Stimulated activated naive CD8-positive, alpha-beta T cell treated with anti-CD3 and anti-CD28 coated beads, Interleukin-15, amount 100 ng/mL, for 72 hours (primary cell): Measurements from ENCODE around the gene DNAH1.
A peak's percentile ranks its signal among the peaks of the same experiment; 100 is the strongest.

Experiments used
- ATAC-seq: fragments of 150-1000 bp; cut with Tn5 transposase; 2 replicates; pipeline ENCODE4 v1.10.0; 2021; ENCODE audit warnings: mild to moderate bottlenecking, moderate library complexity
- DNase-seq, 2 donors: peaks; one replicate each; pipeline ENCODE4 v3.0.0; 2021 to 2022
- H3K27ac Mint-ChIP-seq, 2 donors: one replicate each; pipeline ENCODE4 v1.8.0; 2022; ENCODE audit warnings: mild to moderate bottlenecking in 2 of 2, mixed read lengths in 2 of 2, moderate library complexity in 2 of 2
- H3K27me3 Mint-ChIP-seq: one replicate; pipeline ENCODE4 v1.8.0; 2022; ENCODE audit warnings: mixed read lengths
- H3K4me1 Mint-ChIP-seq: one replicate; pipeline ENCODE4 v1.8.0; 2022; ENCODE audit warnings: mild to moderate bottlenecking, mixed read lengths
- H3K4me3 Mint-ChIP-seq, 2 donors: one replicate each; pipeline ENCODE4 v1.8.0; 2022; ENCODE audit warnings: mild to moderate bottlenecking in 2 of 2, mixed read lengths in 2 of 2, moderate library complexity in 1 of 2
- H3K9me3 Mint-ChIP-seq, 2 donors: one replicate each; pipeline ENCODE4 v1.8.0; 2022; ENCODE audit warnings: mixed read lengths in 2 of 2

DNAH1 gene

DNA sequence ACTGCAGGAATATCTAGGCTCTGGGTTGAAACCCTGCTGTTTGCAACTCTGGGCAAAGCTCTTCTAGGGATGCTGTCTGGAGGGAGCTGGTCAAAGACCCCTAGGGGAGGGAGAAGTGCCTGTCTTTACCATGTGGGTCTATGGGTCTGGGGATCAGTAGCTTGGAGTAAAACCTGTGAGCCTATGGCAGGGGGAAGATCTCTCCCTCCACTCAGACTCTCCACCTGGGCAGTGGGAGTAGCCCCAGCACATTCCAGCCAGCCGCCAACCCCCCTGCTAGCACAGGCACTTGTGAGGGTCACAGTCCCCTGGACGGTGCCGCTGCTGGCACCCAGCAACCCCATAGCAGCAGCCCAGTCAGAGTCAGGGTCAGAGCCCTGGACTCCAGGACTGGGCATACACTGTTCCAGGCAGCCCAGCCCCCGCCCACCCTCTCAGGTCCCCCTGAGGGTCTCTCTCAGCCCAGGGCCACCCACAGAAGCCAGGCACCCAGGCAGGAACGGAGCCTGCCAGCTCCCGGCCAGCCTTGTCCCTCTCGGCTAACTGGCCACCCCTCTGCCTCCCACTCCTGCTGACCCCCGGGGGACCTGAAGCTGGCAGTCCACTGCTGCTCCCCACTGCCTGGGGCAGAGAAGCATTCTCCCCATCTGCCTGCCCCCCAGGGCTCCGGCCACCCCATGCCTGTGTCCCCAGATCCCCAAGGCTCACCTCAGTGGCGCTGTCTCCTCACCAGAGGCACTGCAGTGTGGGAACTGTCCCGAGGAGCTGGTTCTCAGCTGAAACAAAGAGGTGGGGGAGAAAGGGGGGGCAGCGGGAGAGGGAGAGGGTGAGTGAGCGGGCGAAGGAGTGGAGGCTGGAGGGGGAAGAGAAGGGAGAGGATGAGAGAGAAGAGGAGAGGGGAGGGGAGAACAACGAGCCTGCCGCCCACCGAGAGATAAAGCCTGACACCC, 17.7 kb upstream of the DNAH1 start:
- no peaks in the 10 kb centered on the region for H3K27me3 Mint-ChIP-seq
- H3K4me1 Mint-ChIP-seq, result peaks cover 33% of the 10 kb centered on the region
- no peak overlapping the region for H3K4me3 Mint-ChIP-seq
- peak overlapping the region; percentile 70 to 75 for H3K27ac Mint-ChIP-seq
- no peaks in the 10 kb centered on the region for H3K9me3 Mint-ChIP-seq
- no peak for ATAC-seq
- no peak for DNase-seq

DNA sequence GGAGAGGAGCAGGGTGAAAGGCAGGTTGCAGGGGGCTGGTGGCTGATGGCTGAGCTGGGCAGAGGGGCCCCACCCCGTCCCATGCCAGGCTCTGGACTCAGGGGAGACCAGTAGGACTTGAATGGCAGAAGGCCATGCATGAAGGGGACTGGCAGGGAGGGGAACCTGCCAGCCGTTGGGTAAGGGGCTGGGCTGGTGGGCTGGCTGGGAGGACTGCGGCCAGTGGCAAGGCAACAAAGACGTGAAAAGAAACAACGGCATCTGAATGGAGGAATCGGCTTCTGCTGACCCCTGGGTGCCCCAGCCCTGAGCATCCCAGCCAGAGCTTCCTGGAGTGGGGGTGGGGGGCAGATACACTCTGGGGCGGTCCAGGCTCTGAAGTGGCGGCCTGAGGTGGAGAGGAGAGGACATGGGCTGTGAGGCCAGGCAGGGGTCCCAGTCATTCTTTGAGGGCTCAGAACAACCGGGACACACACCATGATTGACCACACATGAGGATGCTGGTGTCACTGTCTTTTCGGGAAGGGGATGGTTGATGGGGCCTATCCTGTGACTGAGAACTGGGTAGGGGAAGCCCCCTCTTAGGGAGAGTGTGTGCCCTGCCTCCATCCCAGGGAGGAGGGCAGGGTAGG, 16.8 kb upstream of the DNAH1 start:
- DNase-seq, result no peak
- peaks cover 33% of the 10 kb centered on the region for H3K4me1 Mint-ChIP-seq
- peak; percentile 19 for ATAC-seq
- H3K9me3 Mint-ChIP-seq, result no peaks in the 10 kb centered on the region
- H3K27ac Mint-ChIP-seq, result peak overlapping the region; percentile 70 to 74
- H3K27me3 Mint-ChIP-seq, result no peaks in the 10 kb centered on the region
- H3K4me3 Mint-ChIP-seq, result no peak overlapping the region

DNA sequence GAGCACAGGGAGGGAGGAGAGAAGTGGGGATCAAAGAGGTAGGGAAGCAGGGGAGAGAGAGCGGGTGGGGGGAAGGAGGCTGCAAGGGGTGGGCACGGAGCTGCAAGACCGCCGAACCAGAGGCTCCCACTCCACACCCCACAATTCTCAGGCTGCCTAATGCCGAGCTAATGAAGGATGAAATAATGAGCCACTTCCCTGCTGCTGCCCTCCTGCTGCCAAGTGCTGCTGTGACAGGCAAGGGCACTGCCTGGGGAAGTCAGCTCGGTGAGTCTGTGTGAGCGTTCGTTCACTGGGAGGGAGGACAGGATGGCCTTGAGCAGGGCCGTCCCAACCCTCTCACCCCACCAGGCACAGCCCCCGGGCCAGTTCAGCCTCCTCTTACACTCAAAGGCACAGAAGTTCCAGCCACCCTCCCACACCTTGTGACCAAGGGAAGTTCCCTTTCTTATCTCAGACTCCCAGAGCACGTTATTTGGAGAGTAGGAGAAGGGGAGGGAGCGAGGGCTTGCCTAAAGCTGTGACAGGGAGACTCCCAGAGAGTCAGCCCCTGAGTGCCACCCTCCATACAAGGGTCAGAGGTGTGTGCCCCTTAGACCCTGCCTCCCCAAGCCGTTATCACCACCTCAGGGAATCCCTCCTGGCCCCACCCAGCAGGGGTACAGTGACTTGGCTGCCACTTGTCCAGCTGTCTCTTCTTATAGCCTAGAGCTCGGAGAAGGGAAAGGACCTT, 16.1 kb upstream of the DNAH1 start:
- no peak for DNase-seq
- H3K27me3 Mint-ChIP-seq, result no peaks in the 10 kb centered on the region
- ATAC-seq, result peak; percentile 15
- no peaks in the 10 kb centered on the region for H3K9me3 Mint-ChIP-seq
- H3K4me3 Mint-ChIP-seq, result no peak overlapping the region
- peaks cover 33% of the 10 kb centered on the region for H3K4me1 Mint-ChIP-seq
- peak overlapping the region in 1 of 2 donors; percentile 74 for H3K27ac Mint-ChIP-seq

DNA sequence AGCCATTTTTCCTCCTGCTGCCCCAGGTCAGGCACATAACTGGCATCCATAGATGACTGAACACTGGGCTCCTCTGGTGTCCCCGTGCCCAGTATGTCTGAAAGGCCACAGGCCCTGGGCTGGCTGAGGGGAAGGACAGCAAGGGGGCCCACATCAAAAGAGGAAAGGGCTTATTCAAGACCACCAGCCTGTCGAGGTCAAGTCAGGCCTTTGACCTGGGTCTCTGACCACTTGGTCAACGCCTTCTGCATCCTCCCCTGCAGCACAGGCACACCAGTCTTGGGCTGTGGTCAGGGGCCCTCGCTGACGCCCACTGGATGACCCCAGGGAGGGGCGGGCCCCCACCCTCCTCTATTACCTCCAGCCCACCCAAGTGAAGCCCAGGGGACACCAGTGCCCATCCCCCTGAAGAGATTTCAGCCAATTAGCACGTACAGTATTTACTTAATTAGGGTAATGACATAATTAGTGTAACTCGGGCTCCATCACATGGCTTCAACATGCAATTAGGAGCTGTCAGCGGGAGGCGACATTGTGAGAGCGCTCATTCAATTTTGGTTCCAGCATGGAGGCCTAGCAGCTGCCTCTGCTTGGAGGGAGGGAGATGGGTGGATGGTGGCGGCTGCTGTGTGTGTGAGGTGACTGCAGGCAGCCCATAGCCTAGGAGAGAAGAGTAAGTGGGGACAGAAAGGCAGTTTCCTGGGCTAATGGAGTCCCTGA, 13.5 kb upstream of the DNAH1 start:
- H3K27ac Mint-ChIP-seq, result no peak overlapping the region
- H3K27me3 Mint-ChIP-seq, result no peaks in the 10 kb centered on the region
- no peak for ATAC-seq
- peaks cover 46% of the 10 kb centered on the region for H3K4me1 Mint-ChIP-seq
- no peak for DNase-seq
- H3K9me3 Mint-ChIP-seq, result no peaks in the 10 kb centered on the region
- H3K4me3 Mint-ChIP-seq, result no peak overlapping the region

DNA sequence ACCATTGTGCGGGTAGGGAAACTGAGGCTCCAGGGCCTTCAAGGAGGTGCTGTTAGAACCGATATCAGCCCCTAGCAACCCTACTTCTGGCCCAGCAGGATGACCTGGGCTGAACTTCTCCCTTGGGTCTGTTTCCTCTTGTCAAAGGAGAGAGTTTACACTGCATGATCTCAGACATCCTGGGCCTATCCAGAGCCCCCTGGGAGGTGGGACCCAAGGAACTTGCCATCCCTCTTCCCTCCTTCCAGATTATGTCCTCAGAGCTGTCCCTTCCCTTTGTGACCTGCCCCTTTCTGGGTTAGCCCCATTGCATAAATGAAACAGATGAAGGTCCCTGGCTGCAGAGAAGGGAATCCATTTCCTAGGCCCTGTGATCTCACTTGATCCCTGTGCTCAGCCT, 12.3 kb upstream of the DNAH1 start:
- Mint-ChIP-seq H3K27me3 (no peaks in the 10 kb centered on the region), H3K4me1 (peaks cover 46% of the 10 kb centered on the region), H3K4me3 (no peak overlapping the region), H3K27ac (no peak overlapping the region), H3K9me3 (no peaks in the 10 kb centered on the region)
- no peak for ATAC-seq
- DNase-seq, result no peak

DNA sequence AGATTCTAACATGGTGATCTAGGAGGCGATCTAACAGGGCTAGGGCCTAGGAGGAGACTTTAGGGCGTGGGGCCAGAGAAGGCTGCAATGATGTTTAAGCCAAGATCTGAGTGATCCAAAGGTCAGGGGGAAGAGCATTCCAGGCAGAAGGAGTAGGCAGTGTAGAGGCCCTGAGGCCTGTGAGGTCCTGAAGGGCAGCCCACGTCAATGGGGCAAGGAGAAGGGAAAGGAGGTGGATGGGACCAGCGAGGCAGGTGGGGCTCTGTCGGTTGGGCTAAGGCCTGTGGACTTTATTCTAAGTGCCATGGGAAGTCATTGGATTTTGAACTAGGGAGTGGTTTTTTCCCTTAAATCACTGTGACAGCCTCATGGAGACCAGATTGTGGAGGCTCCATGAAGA, 10.2 kb upstream of the DNAH1 start:
- peak overlapping the region in 1 of 2 donors; percentile 6 for H3K27ac Mint-ChIP-seq
- no peak overlapping the region for H3K4me3 Mint-ChIP-seq
- no peaks in the 10 kb centered on the region for H3K27me3 Mint-ChIP-seq
- peaks cover 54% of the 10 kb centered on the region for H3K4me1 Mint-ChIP-seq
- no peaks in the 10 kb centered on the region for H3K9me3 Mint-ChIP-seq
- ATAC-seq (no peak), DNase-seq (no peak)

DNA sequence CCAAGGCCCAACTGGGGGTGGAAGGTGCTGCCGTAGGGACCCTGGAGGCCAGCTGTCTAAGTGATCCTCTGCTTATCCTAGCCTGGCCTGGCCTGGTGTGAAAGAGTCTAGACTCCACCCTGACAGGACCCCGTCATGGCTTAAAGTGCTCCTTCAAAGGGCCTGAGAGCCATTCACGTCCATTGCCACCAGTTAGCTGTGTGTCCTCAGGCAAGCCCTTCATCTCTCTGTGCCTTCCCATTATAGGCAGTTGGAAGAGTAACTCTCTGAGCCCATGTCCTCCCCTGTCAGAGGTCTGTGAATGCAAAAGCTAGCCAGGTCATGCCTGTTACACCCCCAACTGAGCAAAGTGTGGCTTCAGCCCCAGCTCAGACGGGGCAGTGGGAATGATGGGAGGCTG, 9.1 kb upstream of the DNAH1 start:
- no peaks in the 10 kb centered on the region for H3K9me3 Mint-ChIP-seq
- no peak for DNase-seq
- no peaks in the 10 kb centered on the region for H3K27me3 Mint-ChIP-seq
- no peak for ATAC-seq
- no peak overlapping the region for H3K4me3 Mint-ChIP-seq
- no peak overlapping the region for H3K27ac Mint-ChIP-seq
- H3K4me1 Mint-ChIP-seq, result peaks cover 65% of the 10 kb centered on the region

DNA sequence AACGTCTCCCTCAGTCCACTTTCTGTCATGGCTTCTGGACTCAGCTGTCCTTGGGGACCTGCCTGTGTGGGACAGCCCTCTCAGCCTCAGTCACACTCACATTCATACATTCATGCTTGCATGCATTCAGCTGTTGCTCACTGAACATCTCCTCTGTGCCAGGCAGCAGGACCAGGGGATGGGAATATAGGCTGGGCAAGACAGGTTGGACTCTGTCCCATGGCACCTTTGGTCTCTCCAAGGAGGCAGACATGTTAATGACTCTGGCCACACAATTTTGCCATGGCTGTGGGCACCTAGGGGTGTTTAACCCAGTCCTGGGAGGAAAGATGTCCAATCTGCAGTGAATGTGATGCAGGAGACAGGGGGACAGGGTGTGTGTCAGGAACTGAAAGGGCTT, 7.8 kb upstream of the DNAH1 start:
- no peak for DNase-seq
- no peak overlapping the region for H3K4me3 Mint-ChIP-seq
- peaks cover 77% of the 10 kb centered on the region for H3K4me1 Mint-ChIP-seq
- H3K27ac Mint-ChIP-seq, result peak overlapping the region; percentile 1 to 44
- H3K9me3 Mint-ChIP-seq, result no peaks in the 10 kb centered on the region
- no peak for ATAC-seq
- H3K27me3 Mint-ChIP-seq, result no peaks in the 10 kb centered on the region

DNA sequence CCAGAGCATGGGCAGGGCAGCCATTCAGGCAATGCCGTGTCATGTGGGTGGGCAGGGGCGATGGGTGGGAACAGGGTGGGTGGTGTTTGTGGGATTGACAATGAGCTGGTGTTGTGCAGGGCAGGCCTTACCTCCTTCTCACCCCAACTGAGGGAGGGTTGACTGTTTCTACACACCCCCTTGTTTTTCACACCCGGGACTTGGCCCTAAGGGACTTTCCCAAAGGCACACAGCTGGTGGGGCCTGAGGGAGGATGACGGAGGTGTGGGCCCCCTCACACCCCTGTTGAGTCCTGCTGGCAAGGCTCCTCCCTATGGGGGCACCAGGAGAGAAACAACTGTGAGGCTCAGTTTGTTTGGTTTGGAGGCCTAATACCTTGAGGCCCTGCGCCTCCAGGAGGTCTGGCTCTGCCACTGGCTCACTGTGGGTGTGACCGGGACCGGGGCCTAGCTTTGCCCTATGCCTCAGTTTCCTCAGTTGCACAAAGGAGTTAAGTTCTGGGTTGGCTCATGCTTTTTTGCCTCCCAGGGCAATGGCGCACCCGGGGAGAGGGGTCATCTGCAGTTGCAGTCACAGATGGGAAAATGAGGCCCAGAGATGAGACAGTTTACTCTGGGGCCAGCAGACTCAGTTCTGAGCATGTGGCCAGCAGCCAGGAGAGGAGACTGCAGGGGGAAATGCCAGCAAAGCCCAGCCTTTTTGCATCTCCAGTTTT, 5.1 kb upstream of the DNAH1 start:
- H3K4me1 Mint-ChIP-seq, result peaks cover 97% of the 10 kb centered on the region
- peak overlapping the region; percentile 7 to 73 for H3K4me3 Mint-ChIP-seq
- H3K27ac Mint-ChIP-seq, result peak overlapping the region; percentile 89 to 97
- DNase-seq (peak; percentile 73 to 80), ATAC-seq (peak; percentile 95)
- H3K27me3 Mint-ChIP-seq, result no peaks in the 10 kb centered on the region
- H3K9me3 Mint-ChIP-seq, result no peaks in the 10 kb centered on the region

DNA sequence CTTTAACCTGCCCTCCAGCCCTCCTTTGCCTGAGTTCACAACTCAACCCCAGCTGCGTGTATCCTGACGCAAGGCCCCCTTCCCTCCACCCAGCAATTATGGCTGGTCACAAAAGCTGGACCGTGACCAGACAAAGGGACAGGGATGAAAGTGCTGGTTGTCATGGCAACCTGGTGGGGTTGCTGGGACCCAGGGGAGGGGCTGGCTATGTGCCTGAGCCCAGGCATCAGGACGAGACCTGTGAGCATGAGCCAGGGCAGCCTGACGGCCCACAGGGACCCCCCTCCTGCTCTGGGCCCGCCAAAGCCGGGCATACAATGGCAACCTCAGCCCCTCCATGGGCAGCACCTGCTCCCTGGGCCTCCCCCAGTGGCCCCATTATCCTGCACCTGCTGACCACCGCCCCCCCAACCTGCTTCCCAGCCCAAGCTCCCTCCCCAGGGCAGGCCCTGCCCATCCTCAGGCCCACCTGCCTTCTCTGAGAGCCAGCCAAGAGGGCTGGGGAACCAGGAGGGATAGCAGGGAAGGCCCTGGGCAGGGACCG, 4.5 kb upstream of the DNAH1 start:
- H3K4me3 Mint-ChIP-seq, result peak overlapping the region in 1 of 2 donors; percentile 73
- H3K27me3 Mint-ChIP-seq, result no peaks in the 10 kb centered on the region
- no peaks in the 10 kb centered on the region for H3K9me3 Mint-ChIP-seq
- H3K4me1 Mint-ChIP-seq, result peaks cover 97% of the 10 kb centered on the region
- peak overlapping the region; percentile 19 to 97 for H3K27ac Mint-ChIP-seq
- no peak for DNase-seq
- ATAC-seq, result no peak

DNA sequence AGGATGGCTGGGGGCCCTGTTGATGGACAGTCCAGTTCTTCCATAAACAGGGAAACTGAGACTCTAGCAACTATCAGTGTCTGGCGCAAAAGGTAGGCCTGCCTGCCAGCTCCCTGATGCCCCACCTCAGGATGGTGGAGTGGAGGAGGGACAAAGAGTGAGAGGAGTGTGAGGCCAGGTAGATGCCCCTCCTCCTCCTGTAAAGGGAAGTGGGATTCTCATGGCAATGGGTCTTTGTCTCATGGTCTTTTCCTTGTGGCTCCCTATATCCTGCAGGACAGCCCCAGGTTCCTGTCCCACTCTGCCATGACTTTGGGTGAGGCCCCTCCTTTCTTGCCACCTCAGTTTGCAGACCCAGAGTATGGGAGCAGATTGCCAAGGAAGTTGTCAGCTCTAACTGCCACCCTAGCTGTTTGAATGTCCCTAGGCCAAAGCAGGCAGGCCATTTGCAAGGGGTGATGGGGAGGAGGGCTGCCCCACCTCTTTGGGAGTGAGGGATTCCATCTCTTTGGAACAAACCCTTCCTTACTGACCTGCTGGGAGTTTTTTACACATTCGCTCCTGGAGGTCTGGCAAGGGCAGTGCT, 2.8 kb upstream of the DNAH1 start:
- H3K27ac Mint-ChIP-seq, result peak overlapping the region; percentile 27 to 82
- peak overlapping the region; percentile 16 to 59 for H3K4me3 Mint-ChIP-seq
- DNase-seq, result no peak
- no peak for ATAC-seq
- H3K4me1 Mint-ChIP-seq, result peaks cover 96% of the 10 kb centered on the region
- H3K9me3 Mint-ChIP-seq, result no peaks in the 10 kb centered on the region
- no peaks in the 10 kb centered on the region for H3K27me3 Mint-ChIP-seq

DNA sequence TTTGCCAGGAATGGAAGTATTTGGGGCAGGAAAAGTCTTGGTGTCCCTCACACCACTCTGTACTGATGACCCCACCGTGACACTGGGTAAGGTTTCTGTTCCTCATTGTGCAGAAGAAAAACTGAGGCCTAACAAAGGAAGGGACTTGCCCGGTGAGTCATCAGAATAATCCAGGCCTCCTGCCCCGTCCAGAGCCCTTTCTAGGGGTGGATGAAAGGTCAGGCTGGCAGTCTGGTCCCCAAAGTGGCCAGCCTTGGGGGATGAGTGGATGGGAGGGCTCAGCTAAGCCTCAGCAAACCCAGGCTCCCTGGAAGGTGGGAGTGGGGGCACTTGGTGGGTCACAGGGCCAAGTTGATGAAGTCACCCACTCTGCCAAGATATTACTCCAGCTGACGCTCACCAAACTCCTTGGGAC, 2.3 kb upstream of the DNAH1 start:
- no peak for ATAC-seq
- H3K4me3 Mint-ChIP-seq, result peak overlapping the region in 1 of 2 donors; percentile 59

DNA sequence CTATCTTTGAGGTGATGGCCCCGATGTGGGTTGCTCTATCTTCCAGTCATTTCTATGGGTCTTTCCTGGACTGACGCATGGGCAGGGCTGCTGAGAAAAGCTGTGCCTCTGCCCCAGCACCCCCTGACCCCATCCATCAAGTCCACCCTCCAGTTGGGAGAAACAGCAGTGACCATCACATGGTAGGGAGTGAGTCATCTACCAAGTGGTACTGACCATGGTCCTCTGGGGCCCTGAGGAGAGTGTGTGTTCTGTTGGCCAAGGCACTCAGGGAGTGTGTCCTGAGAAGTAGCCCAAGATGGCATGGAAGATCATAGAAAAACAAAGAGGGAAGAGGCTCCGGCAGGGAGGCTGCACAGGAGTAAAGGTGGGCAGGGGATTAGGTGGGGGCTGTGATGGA, 1.6 kb upstream of the DNAH1 start:
- Mint-ChIP-seq H3K27ac (peak overlapping the region in 1 of 2 donors; percentile 36), H3K4me1 (peaks cover 83% of the 10 kb centered on the region), H3K9me3 (no peaks in the 10 kb centered on the region), H3K27me3 (no peaks in the 10 kb centered on the region), H3K4me3 (no peak overlapping the region)
- ATAC-seq, result no peak
- no peak for DNase-seq

More for the DNA sequence above, 2.3 kb upstream of the DNAH1 start:
- Mint-ChIP-seq H3K9me3 (no peaks in the 10 kb centered on the region), H3K27me3 (no peaks in the 10 kb centered on the region), H3K4me1 (peaks cover 91% of the 10 kb centered on the region), H3K27ac (peak overlapping the region; percentile 36 to 82)
- peak in 1 of 2 donors; percentile 33 for DNase-seq

DNA sequence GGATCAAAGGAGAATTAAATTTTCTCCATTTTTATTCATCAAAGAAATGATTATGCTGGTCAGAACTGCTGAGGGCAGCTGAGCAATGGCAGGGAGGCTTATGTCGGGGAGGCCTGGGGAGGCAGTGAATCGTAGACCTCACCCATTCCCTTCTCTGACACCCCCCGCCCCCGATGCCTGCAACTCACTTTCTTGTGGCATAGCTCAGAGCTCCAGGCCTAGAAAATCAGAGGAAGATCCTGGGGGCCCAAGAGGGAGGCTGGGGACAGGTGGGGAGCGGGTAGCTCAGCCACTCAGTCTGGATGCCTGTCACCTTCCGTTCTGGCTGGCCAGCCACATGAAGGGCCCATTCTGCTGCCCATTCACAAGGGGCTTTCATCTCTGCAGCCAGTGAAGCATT, 1.1 kb upstream of the DNAH1 start:
- ATAC-seq, result no peak
- Mint-ChIP-seq H3K27ac (peak overlapping the region in 1 of 2 donors; percentile 44), H3K4me1 (peaks cover 78% of the 10 kb centered on the region), H3K9me3 (no peaks in the 10 kb centered on the region), H3K27me3 (no peaks in the 10 kb centered on the region), H3K4me3 (no peak overlapping the region)
- DNase-seq, result no peak
